DOHH2 (cell line): ENCODE results near the gene ARHGEF35.
"Not testable (repeated sequence)": the region's sequence is repeated elsewhere in the genome, so short reads cannot be mapped to it uniquely, and the experiment has no call there.

Experiments
- H3F3A ChIP-seq: fragments of 200-600 bp; sonication (generic), shearing (Covaris generic); 2 replicates; pipeline ENCODE4 v1.6.0; 2016; ENCODE audit warnings: antibody characterized with exemption, mild to moderate bottlenecking; ENCODE audit not compliant: control insufficient read depth, insufficient read depth
- H3K27ac ChIP-seq: fragments of 200-600 bp; sonication (generic); 2 replicates; pipeline ENCODE4 v1.5.1; 2014; ENCODE audit warnings: low read depth, mild to moderate bottlenecking, low read length, moderate library complexity
- H3K27me3 ChIP-seq: fragments of 200-600 bp; sonication (generic); 2 replicates; pipeline ENCODE4 v1.6.1; 2014; ENCODE audit warnings: mild to moderate bottlenecking, low read length, mixed read lengths; ENCODE audit not compliant: control insufficient read depth
- H3K36me3 ChIP-seq: fragments of 200-600 bp; sonication (generic); 2 replicates; pipeline ENCODE4 v1.6.1; 2014; ENCODE audit warnings: mild to moderate bottlenecking, low read length, moderate library complexity, mixed read lengths; ENCODE audit not compliant: control insufficient read depth
- H3K4me1 ChIP-seq: fragments of 200-600 bp; sonication (generic); 2 replicates; pipeline ENCODE4 v1.6.1; 2014; ENCODE audit warnings: mild to moderate bottlenecking, low read length, mixed read lengths; ENCODE audit not compliant: control insufficient read depth
- H3K4me2 ChIP-seq: fragments of 200-600 bp; sonication (generic); 2 replicates; pipeline ENCODE4 v1.6.0; 2014; ENCODE audit warnings: mild to moderate bottlenecking, low read length, moderate library complexity
- H3K4me3 ChIP-seq: fragments of 200-600 bp; sonication (generic); 2 replicates; pipeline ENCODE4 v1.5.1; 2014; ENCODE audit warnings: mild to moderate bottlenecking, low read length, mixed read lengths
- H3K79me2 ChIP-seq: fragments of 200-600 bp; sonication (generic); 2 replicates; pipeline ENCODE4 v1.6.1; 2014; ENCODE audit warnings: mild to moderate bottlenecking, low read length, mixed read lengths; ENCODE audit not compliant: control insufficient read depth
- H3K9me2 ChIP-seq: fragments of 200-600 bp; sonication (generic); replicated peaks from 2 replicates; pipeline ENCODE4 v1.6.1; 2014; ENCODE audit warnings: mild to moderate bottlenecking, low read length, mixed read lengths; ENCODE audit not compliant: control insufficient read depth
- H3K9me3 ChIP-seq: fragments of 200-600 bp; sonication (generic); 2 replicates; pipeline ENCODE4 v1.6.1; 2014; ENCODE audit warnings: antibody characterized with exemption, low read length, mixed read lengths; ENCODE audit not compliant: control insufficient read depth, insufficient read depth
- H4K20me1 ChIP-seq: fragments of 200-600 bp; sonication (generic); 2 replicates; pipeline ENCODE4 v1.6.0; 2014; ENCODE audit warnings: low read depth, mild to moderate bottlenecking, antibody characterized with exemption, low read length, moderate library complexity; ENCODE audit not compliant: control insufficient read depth, insufficient read depth

ARHGEF35 gene

DNA sequence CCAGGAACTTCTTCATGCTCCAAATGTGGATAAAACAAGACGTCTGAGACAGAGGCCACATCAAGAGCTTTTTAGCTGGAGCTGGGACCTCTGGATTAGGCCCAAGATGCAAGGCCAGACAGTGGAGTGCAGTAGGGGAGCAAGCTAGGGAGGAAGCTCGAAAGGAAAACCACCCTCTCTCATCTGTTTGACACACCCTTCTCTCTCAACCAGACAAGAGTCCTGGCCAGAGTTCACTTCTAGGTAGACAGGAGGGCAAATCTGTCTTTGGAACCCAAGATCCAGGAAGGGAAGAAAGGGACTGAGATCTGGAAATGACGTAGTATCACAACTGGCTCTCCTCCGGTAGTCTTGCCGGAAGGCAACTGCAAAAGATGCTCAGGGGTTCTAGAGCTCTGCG, 1.2 kb downstream of the ARHGEF35 start:
- not testable (repeated sequence) for H3K9me2 ChIP-seq, H3K4me3 ChIP-seq, H3K4me1 ChIP-seq, H3K79me2 ChIP-seq, H3K9me3 ChIP-seq, H3F3A ChIP-seq, H3K36me3 ChIP-seq, H3K4me2 ChIP-seq, H3K27ac ChIP-seq, H3K27me3 ChIP-seq, H4K20me1 ChIP-seq

GRCh38 chr7:144193782-144194181, 1.9 kb downstream of the ARHGEF35 start:
- not testable (repeated sequence) for H3K79me2 ChIP-seq, H4K20me1 ChIP-seq, H3F3A ChIP-seq, H3K9me2 ChIP-seq, H3K36me3 ChIP-seq, H3K4me2 ChIP-seq, H3K9me3 ChIP-seq, H3K27me3 ChIP-seq, H3K4me1 ChIP-seq, H3K27ac ChIP-seq, H3K4me3 ChIP-seq

- H3K36me3 ChIP-seq, H3K9me3 ChIP-seq, H3K27ac ChIP-seq, H3K79me2 ChIP-seq, H3K4me1 ChIP-seq, H3K4me2 ChIP-seq, H3K9me2 ChIP-seq, H3K27me3 ChIP-seq, H4K20me1 ChIP-seq, H3K4me3 ChIP-seq, H3F3A ChIP-seq: not testable (repeated sequence)
Measured at GRCh38 chr7:144188578-144189171, 7.0 kb downstream of the ARHGEF35 start.

DNA sequence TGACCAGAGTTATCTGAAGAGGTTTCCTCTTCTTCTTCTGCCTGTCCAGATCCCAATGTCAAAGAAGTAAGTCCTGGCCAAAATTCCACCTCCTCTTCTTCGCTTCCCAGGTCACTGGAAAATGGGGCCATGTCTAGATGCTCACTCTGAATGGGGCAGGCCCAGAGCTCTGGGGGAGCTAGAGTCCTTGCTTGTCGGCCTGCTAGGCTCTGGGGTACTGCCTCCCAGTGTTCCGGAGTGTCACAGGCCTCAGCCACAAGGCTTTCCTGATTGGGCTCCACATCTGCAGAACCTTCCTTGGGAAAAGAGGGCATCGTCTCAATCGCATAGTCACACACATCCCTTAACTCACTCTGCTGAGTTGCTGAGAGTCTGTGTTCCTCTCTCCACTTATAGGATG, 7.8 kb downstream of the ARHGEF35 start:
- not testable (repeated sequence) for H3K36me3 ChIP-seq, H3K27me3 ChIP-seq, H3K4me2 ChIP-seq, H3K4me3 ChIP-seq, H3K9me2 ChIP-seq, H3K4me1 ChIP-seq, H3K9me3 ChIP-seq, H3F3A ChIP-seq, H4K20me1 ChIP-seq, H3K27ac ChIP-seq, H3K79me2 ChIP-seq

DNA sequence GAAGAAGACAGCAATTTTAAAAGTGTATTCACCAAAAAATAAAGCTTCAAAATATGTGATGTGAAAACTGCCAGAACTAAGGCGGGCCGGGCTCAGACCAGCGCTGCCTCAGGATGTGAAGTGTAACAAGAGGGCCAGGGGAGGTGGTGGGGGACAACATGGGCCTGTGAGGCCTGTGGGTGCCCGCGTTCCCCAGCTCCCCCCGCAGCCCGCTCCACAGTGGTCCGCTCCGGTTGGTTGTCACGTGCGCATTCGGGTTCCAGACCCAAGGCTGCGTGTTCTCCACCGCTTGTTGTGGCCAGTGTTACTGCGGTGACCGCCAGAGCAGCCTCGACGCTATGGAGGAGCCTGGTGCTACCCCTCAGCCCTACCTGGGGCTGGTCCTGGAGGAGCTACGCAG, 12.5 kb downstream of the ARHGEF35 start, which contains the start of gene CTAGE4:
Gene CTAGE4 (plus strand): TSS at position 301 of the 400 bp plus-strand sequence. CDS start 38 bp downstream, at position 339.
- H3K4me3 ChIP-seq, H3K9me2 ChIP-seq, H3K79me2 ChIP-seq, H3F3A ChIP-seq, H3K27ac ChIP-seq, H4K20me1 ChIP-seq, H3K36me3 ChIP-seq, H3K4me2 ChIP-seq, H3K27me3 ChIP-seq, H3K9me3 ChIP-seq, H3K4me1 ChIP-seq: not testable (repeated sequence)

- H3K27me3 ChIP-seq, H3K9me2 ChIP-seq, H3K9me3 ChIP-seq, H3K79me2 ChIP-seq, H4K20me1 ChIP-seq, H3K27ac ChIP-seq, H3K36me3 ChIP-seq, H3K4me2 ChIP-seq, H3K4me1 ChIP-seq, H3K4me3 ChIP-seq, H3F3A ChIP-seq: not testable (repeated sequence)
Measured at GRCh38 chr7:144179165-144179479, 16.5 kb downstream of the ARHGEF35 start.
